ENCODE measurements around the gene RWDD4.
A peak's percentile ranks its signal among the peaks of the same experiment; 100 is the strongest.

RWDD4 gene

DNA sequence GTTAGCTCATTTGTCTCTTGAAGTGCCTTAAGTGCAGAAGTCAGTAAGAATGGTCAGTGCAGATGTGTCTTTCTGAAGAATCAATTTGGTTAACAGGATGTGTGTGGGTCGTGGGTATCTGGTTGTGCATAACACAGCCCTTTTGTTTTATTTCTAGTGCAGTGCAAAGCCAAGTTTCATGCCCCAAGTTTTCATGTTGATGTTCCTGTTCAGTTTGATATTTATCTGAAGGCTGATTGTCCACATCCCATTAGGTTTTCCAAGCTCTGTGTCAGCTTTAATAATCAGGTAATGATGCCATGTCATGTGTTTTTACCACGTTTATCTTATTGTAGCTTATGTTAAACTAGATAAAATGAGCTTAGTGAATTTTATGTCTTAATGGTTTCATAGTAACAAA is 27.5 kb upstream of the RWDD4 start:
- Histone ChIP-seq H3K9me3 (ENCODE audit: control extremely low read depth in 1 of 5, control insufficient read depth in 4 of 5, insufficient read depth in 2 of 5, low read depth in 1 of 5, low read length in 4 of 5) (no peaks in the 10 kb centered on the region), H3K36me3 (ENCODE audit: control insufficient read depth in 4 of 4, insufficient read depth in 4 of 4, low read length in 3 of 4) (peaks cover 14 to 64% (median 43%) of the 10 kb centered on the region in 4 experiments), H3K27ac (ENCODE audit: insufficient read depth in 1 of 2, low read depth in 1 of 2, low read length in 2 of 2, poor library complexity in 1 of 2, severe bottlenecking in 2 of 2) (no peak overlapping the region), H3K4me3 (ENCODE audit: control insufficient read depth in 1 of 7, extremely low read depth in 1 of 7, insufficient read depth in 4 of 7, low read depth in 2 of 7, low read length in 6 of 7) (no peak overlapping the region), H3K27me3 (replicated peaks in 2 of 5; ENCODE audit: control insufficient read depth in 4 of 5, insufficient read depth in 5 of 5, low read length in 4 of 5) (no peaks in the 10 kb centered on the region), H3K4me1 (ENCODE audit: control extremely low read depth in 1 of 4, control insufficient read depth in 4 of 4, insufficient read depth in 4 of 4, low read length in 3 of 4) (no peaks in the 10 kb centered on the region)
- ChIA-PET CTCF (interaction anchor here (0.8 to 1.1 kb wide), 2 partner anchors 24 to 41 kb away, joined by 3 read pairs; no protein-coding TSS in a partner anchor), POLR2A (no interaction called here)
- WGBS (ENCODE audit: insufficient coverage) = no CpG with 5 or more reads among the region's 2 CpGs
- no peak for DNase-seq

DNA sequence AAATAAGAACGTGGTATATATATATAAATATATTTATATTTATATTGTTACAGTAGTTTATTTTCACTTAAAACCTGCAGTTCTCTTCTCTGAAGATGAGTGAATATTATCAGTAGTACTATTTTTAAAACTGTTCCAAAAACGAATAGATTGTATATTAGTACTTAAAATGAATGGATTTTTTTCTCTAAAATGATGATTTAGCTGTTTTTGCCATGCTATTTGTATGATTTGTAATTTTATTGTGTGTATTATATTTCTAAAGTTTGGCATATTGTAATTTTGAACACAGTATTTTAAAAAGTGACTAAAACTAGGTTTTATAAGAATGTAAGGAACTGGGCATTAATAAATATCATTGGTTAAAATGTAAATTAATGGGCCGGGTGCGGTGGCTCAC is 22.1 kb upstream of the RWDD4 start:
- H3K27me3 ChIP-seq (replicated peaks in 2 of 5; ENCODE audit: control insufficient read depth in 4 of 5, insufficient read depth in 5 of 5, low read length in 4 of 5) = no peaks in the 10 kb centered on the region
- CTCF ChIA-PET = interaction anchor here (1.8 kb wide), 1 partner anchor 28 kb away, joined by 6 read pairs; no protein-coding TSS in a partner anchor
- DNase-seq = no peak
- H3K9me3 ChIP-seq (ENCODE audit: control extremely low read depth in 1 of 5, control insufficient read depth in 4 of 5, insufficient read depth in 2 of 5, low read depth in 1 of 5, low read length in 4 of 5) = no peaks in the 10 kb centered on the region
- H3K4me3 ChIP-seq (ENCODE audit: control insufficient read depth in 1 of 7, extremely low read depth in 1 of 7, insufficient read depth in 4 of 7, low read depth in 2 of 7, low read length in 6 of 7) = no peak overlapping the region
- no peaks in the 10 kb centered on the region for H3K4me1 ChIP-seq (ENCODE audit: control extremely low read depth in 1 of 4, control insufficient read depth in 4 of 4, insufficient read depth in 4 of 4, low read length in 3 of 4)
- peaks cover 11 to 68% (median 37%) of the 10 kb centered on the region in 4 experiments for H3K36me3 ChIP-seq (ENCODE audit: control insufficient read depth in 4 of 4, insufficient read depth in 4 of 4, low read length in 3 of 4)
- WGBS (ENCODE audit: insufficient coverage) = no CpG with 5 or more reads among the region's 4 CpGs
- POLR2A ChIA-PET = no interaction called here
- H3K27ac ChIP-seq (ENCODE audit: insufficient read depth in 1 of 2, low read depth in 1 of 2, low read length in 2 of 2, poor library complexity in 1 of 2, severe bottlenecking in 2 of 2) = no peak overlapping the region

DNA sequence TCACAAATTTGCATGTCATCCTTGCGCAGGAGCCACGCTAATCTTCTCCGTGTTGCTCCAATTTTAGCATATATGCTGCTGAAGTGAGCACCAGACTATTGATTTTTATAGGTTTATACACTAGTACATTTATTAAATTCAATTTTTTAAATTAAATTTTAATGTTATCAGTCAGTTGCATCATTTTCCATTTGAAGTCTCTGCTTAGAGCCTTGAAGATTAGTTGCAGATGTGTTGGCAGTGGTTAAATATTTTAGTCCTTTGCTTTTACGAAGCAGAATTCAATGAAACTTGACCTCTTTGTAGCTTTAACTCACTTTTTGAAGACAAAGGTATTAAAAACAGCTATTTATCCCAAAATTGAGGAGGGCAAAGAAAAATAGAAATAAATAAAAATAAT is 16.6 kb upstream of the RWDD4 start:
- H3K4me1 ChIP-seq (ENCODE audit: control extremely low read depth in 1 of 4, control insufficient read depth in 4 of 4, insufficient read depth in 4 of 4, low read length in 3 of 4) = peaks cover 0 to 3% (median 0%) of the 10 kb centered on the region in 4 experiments
- H3K9me3 ChIP-seq (ENCODE audit: control extremely low read depth in 1 of 5, control insufficient read depth in 4 of 5, insufficient read depth in 2 of 5, low read depth in 1 of 5, low read length in 4 of 5) = no peaks in the 10 kb centered on the region
- ChIA-PET CTCF (no interaction called here), POLR2A (interaction anchor here (0.6 kb wide), 1 partner anchor 155 kb away, joined by 3 read pairs; no protein-coding TSS in a partner anchor)
- H3K36me3 ChIP-seq (ENCODE audit: control insufficient read depth in 4 of 4, insufficient read depth in 4 of 4, low read length in 3 of 4) = peaks cover 15 to 52% (median 27%) of the 10 kb centered on the region in 4 experiments
- no peaks in the 10 kb centered on the region for H3K27me3 ChIP-seq (replicated peaks in 2 of 5; ENCODE audit: control insufficient read depth in 4 of 5, insufficient read depth in 5 of 5, low read length in 4 of 5)
- H3K27ac ChIP-seq (ENCODE audit: insufficient read depth in 1 of 2, low read depth in 1 of 2, low read length in 2 of 2, poor library complexity in 1 of 2, severe bottlenecking in 2 of 2) = no peak overlapping the region
- WGBS (ENCODE audit: insufficient coverage) = no CpG with 5 or more reads among the region's 4 CpGs
- DNase-seq = no peak
- H3K4me3 ChIP-seq (ENCODE audit: control insufficient read depth in 1 of 7, extremely low read depth in 1 of 7, insufficient read depth in 4 of 7, low read depth in 2 of 7, low read length in 6 of 7) = no peak overlapping the region

DNA sequence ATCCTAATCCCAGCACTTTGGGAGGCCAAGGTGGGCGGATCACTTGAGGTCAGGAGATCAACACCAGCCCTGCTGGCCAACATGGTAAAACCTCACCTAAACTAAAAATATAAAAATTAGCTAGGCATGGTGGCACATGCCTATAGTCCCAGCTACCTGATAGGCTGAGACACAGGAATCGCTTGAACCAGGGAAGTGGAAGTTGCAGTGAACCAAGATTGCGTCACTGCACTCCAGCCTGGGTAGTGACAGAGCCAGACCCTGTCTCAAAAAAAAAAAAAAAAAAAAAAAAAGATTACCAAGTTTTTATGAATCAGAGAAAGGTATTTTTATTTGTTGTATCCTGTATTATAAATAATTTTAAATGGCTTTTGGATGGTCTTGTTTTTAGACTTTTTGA is 15.2 kb upstream of the RWDD4 start:
- H3K27ac ChIP-seq (ENCODE audit: insufficient read depth in 1 of 2, low read depth in 1 of 2, low read length in 2 of 2, poor library complexity in 1 of 2, severe bottlenecking in 2 of 2) = no peak overlapping the region
- POLR2A ChIA-PET = no interaction called here
- no peak overlapping the region for H3K4me3 ChIP-seq (ENCODE audit: control insufficient read depth in 1 of 7, extremely low read depth in 1 of 7, insufficient read depth in 4 of 7, low read depth in 2 of 7, low read length in 6 of 7)
- H3K27me3 ChIP-seq (replicated peaks in 2 of 5; ENCODE audit: control insufficient read depth in 4 of 5, insufficient read depth in 5 of 5, low read length in 4 of 5) = no peaks in the 10 kb centered on the region
- 80% methylated on average over 2 of the region's 3 CpGs for WGBS (ENCODE audit: insufficient coverage)
- DNase-seq = peak in 2 of 3 donors; percentile 21 to 35
- peaks cover 20 to 54% (median 35%) of the 10 kb centered on the region in 4 experiments for H3K36me3 ChIP-seq (ENCODE audit: control insufficient read depth in 4 of 4, insufficient read depth in 4 of 4, low read length in 3 of 4)
- CTCF ChIA-PET = interaction anchor here (1.4 kb wide), 1 partner anchor 11 kb away, joined by 4 read pairs; no protein-coding TSS in a partner anchor
- no peaks in the 10 kb centered on the region for H3K9me3 ChIP-seq (ENCODE audit: control extremely low read depth in 1 of 5, control insufficient read depth in 4 of 5, insufficient read depth in 2 of 5, low read depth in 1 of 5, low read length in 4 of 5)
- peaks cover 0 to 3% (median 0%) of the 10 kb centered on the region in 4 experiments for H3K4me1 ChIP-seq (ENCODE audit: control extremely low read depth in 1 of 4, control insufficient read depth in 4 of 4, insufficient read depth in 4 of 4, low read length in 3 of 4)

DNA sequence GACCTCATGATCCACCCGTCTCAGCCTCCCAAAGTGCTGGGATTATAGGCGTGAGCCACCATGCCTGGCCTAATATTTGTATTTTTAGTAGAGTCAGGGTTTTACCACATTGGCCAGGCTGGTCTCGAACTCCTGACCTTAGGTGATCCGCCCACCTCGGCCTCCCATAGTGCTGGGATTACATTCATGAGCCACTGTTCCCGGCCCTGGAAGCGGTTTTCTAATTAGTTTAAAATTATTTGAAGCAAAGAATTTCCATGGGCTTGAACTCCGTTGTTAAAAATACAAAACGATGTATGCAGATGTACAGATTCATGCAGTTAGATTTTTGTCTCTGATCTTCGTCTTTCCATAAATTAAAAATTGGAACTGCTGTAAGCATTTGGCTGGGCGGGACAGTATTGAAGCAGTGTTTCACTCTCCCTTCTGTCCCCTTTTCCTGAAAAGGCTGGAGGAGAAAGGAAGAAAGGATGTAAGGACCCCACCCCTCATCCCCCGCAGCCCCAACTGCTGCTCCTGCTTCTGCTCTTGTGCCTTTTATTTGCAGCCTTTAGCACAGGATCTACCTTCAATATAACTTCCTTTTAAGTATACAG is 12.1 kb upstream of the RWDD4 start:
- CTCF ChIA-PET = interaction anchor here (1.4 to 2.0 kb wide), 2 partner anchors 11 to 12 kb away, joined by 4 to 6 read pairs; no protein-coding TSS in a partner anchor
- no peaks in the 10 kb centered on the region for H3K27me3 ChIP-seq (replicated peaks in 2 of 5; ENCODE audit: control insufficient read depth in 4 of 5, insufficient read depth in 5 of 5, low read length in 4 of 5)
- 92% methylated on average over 11 of the region's 12 CpGs for WGBS (ENCODE audit: insufficient coverage)
- no peaks in the 10 kb centered on the region for H3K9me3 ChIP-seq (ENCODE audit: control extremely low read depth in 1 of 5, control insufficient read depth in 4 of 5, insufficient read depth in 2 of 5, low read depth in 1 of 5, low read length in 4 of 5)
- H3K4me1 ChIP-seq (ENCODE audit: control extremely low read depth in 1 of 4, control insufficient read depth in 4 of 4, insufficient read depth in 4 of 4, low read length in 3 of 4) = peaks cover 0 to 3% (median 0%) of the 10 kb centered on the region in 4 experiments
- peaks cover 25 to 61% (median 43%) of the 10 kb centered on the region in 4 experiments for H3K36me3 ChIP-seq (ENCODE audit: control insufficient read depth in 4 of 4, insufficient read depth in 4 of 4, low read length in 3 of 4)
- no peak for DNase-seq
- H3K4me3 ChIP-seq (ENCODE audit: control insufficient read depth in 1 of 7, extremely low read depth in 1 of 7, insufficient read depth in 4 of 7, low read depth in 2 of 7, low read length in 6 of 7) = no peak overlapping the region
- POLR2A ChIA-PET = no interaction called here
- H3K27ac ChIP-seq (ENCODE audit: insufficient read depth in 1 of 2, low read depth in 1 of 2, low read length in 2 of 2, poor library complexity in 1 of 2, severe bottlenecking in 2 of 2) = no peak overlapping the region

DNA sequence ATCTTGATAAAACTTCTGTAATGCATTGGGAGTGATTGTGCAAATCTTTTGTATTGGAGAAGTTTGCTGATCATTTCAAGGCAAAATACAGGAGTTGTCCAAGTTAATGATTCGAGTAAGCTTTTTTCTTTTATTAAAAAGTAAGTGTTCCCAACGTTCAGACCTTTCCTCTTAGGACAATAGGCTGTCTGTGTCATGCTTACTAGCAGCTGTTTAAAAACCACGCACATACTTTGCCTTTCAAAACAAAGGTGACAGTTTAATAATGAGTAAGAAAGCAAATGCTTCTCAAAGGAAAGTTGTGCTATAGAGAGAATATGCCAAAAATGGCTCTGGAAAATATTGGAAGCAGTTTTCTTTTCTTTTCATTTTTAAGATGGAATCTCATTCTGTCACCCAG is 11.3 kb upstream of the RWDD4 start:
- peaks cover 0 to 3% (median 0%) of the 10 kb centered on the region in 4 experiments for H3K4me1 ChIP-seq (ENCODE audit: control extremely low read depth in 1 of 4, control insufficient read depth in 4 of 4, insufficient read depth in 4 of 4, low read length in 3 of 4)
- H3K9me3 ChIP-seq (ENCODE audit: control extremely low read depth in 1 of 5, control insufficient read depth in 4 of 5, insufficient read depth in 2 of 5, low read depth in 1 of 5, low read length in 4 of 5) = no peaks in the 10 kb centered on the region
- WGBS (ENCODE audit: insufficient coverage) = no CpG with 5 or more reads among the region's 3 CpGs
- POLR2A ChIA-PET = no interaction called here
- H3K4me3 ChIP-seq (ENCODE audit: control insufficient read depth in 1 of 7, extremely low read depth in 1 of 7, insufficient read depth in 4 of 7, low read depth in 2 of 7, low read length in 6 of 7) = no peak overlapping the region
- no peak for DNase-seq
- no peak overlapping the region for H3K27ac ChIP-seq (ENCODE audit: insufficient read depth in 1 of 2, low read depth in 1 of 2, low read length in 2 of 2, poor library complexity in 1 of 2, severe bottlenecking in 2 of 2)
- no peaks in the 10 kb centered on the region for H3K27me3 ChIP-seq (replicated peaks in 2 of 5; ENCODE audit: control insufficient read depth in 4 of 5, insufficient read depth in 5 of 5, low read length in 4 of 5)
- CTCF ChIA-PET = interaction anchor here (2.0 kb wide), 1 partner anchor 10 kb away, joined by 6 read pairs; no protein-coding TSS in a partner anchor
- H3K36me3 ChIP-seq (ENCODE audit: control insufficient read depth in 4 of 4, insufficient read depth in 4 of 4, low read length in 3 of 4) = peaks cover 27 to 69% (median 47%) of the 10 kb centered on the region in 4 experiments

DNA sequence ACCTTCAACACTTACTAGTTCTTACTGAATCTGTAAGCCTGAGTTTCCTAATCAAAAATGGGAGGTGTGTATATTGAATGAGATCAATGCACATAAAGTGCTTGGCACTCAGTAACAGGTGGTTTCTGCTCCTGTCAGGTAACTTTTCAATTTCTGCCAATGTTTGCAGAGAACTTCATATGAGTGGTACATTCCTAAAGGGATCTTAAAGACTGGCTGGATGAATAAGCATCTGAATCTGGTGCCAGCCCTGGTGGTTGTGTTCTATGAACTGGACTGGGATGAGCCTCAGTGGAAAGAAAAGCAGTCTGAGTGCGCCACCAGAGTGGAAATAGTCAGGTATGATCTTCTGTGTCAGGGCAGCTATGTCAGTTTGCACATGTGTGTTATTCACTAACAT is 7.1 kb upstream of the RWDD4 start:
- Histone ChIP-seq H3K36me3 (ENCODE audit: control insufficient read depth in 4 of 4, insufficient read depth in 4 of 4, low read length in 3 of 4) (peaks cover 30 to 62% (median 47%) of the 10 kb centered on the region in 4 experiments), H3K4me3 (ENCODE audit: control insufficient read depth in 1 of 7, extremely low read depth in 1 of 7, insufficient read depth in 4 of 7, low read depth in 2 of 7, low read length in 6 of 7) (no peak overlapping the region), H3K9me3 (ENCODE audit: control extremely low read depth in 1 of 5, control insufficient read depth in 4 of 5, insufficient read depth in 2 of 5, low read depth in 1 of 5, low read length in 4 of 5) (no peaks in the 10 kb centered on the region), H3K27ac (ENCODE audit: insufficient read depth in 1 of 2, low read depth in 1 of 2, low read length in 2 of 2, poor library complexity in 1 of 2, severe bottlenecking in 2 of 2) (no peak overlapping the region), H3K27me3 (replicated peaks in 2 of 5; ENCODE audit: control insufficient read depth in 4 of 5, insufficient read depth in 5 of 5, low read length in 4 of 5) (no peaks in the 10 kb centered on the region), H3K4me1 (ENCODE audit: control extremely low read depth in 1 of 4, control insufficient read depth in 4 of 4, insufficient read depth in 4 of 4, low read length in 3 of 4) (peaks cover 0 to under 1% (median under 1%) of the 10 kb centered on the region in 4 experiments)
- WGBS (ENCODE audit: insufficient coverage) = 100% methylated on average over 1 of the region's 1 CpG
- ChIA-PET CTCF (interaction anchor here (0.6 kb wide), 1 partner anchor 167 kb away, joined by 3 read pairs; no protein-coding TSS in a partner anchor), POLR2A (no interaction called here)
- DNase-seq = no peak
